H9 (cell line): ENCODE results near the gene KRTAP4-12. TPM values are rescaled to one million over a fixed set of nuclear protein-coding genes. Genes with fewer than 3 reads are reported as not detected.
"Not testable (repeated sequence)": the region's sequence is repeated elsewhere in the genome, so short reads cannot be mapped to it uniquely, and the experiment has no call there.

ENCODE experiments used
- DNase-seq: peaks from one replicate; pipeline ENCODE4 v3.0.0-alpha.2; 2017
- H2AFZ ChIP-seq: one replicate; pipeline ENCODE4 v1.6.1; 2013; ENCODE audit warnings: mild to moderate bottlenecking, low read length, control low read depth, moderate library complexity
- H2AK5ac ChIP-seq: 2 replicates; pipeline ENCODE4 v1.6.1; 2013; ENCODE audit warnings: low read length, control low read depth, mixed read lengths; ENCODE audit not compliant: insufficient read length
- H2BK120ac ChIP-seq: one replicate; pipeline ENCODE4 v1.6.1; 2013; ENCODE audit warnings: low read depth, mild to moderate bottlenecking, low read length, control low read depth, inconsistent platforms; ENCODE audit not compliant: poor library complexity, severe bottlenecking
- H2BK12ac ChIP-seq: 2 replicates; pipeline ENCODE4 v1.6.1; 2013; ENCODE audit warnings: low read length, control low read depth, mixed read lengths, low read depth; ENCODE audit not compliant: insufficient read length
- H2BK15ac ChIP-seq: 2 replicates; pipeline ENCODE4 v1.6.1; 2013; ENCODE audit warnings: low read depth, low read length, control low read depth
- H2BK20ac ChIP-seq: one replicate; pipeline ENCODE4 v1.6.1; 2013; ENCODE audit warnings: low read depth, mild to moderate bottlenecking, low read length, control low read depth, inconsistent platforms; ENCODE audit not compliant: poor library complexity, severe bottlenecking
- H2BK5ac ChIP-seq: 2 replicates; pipeline ENCODE4 v1.6.1; 2013; ENCODE audit warnings: low read length, control low read depth, mixed read lengths; ENCODE audit not compliant: insufficient read length
- H3K14ac ChIP-seq: 2 replicates; pipeline ENCODE4 v1.6.1; 2013; ENCODE audit warnings: low read length, control low read depth; ENCODE audit not compliant: insufficient read depth
- H3K18ac ChIP-seq: 2 replicates; pipeline ENCODE4 v1.6.1; 2013; ENCODE audit warnings: low read depth, mild to moderate bottlenecking, mixed read lengths, low read length, control low read depth; ENCODE audit not compliant: insufficient read length
- H3K23ac ChIP-seq: 2 replicates; pipeline ENCODE4 v1.6.1; 2013; ENCODE audit warnings: low read length, control low read depth, mixed read lengths, low read depth; ENCODE audit not compliant: insufficient read length
- H3K23me2 ChIP-seq: 2 replicates; pipeline ENCODE4 v1.6.1; 2013; ENCODE audit warnings: low read depth, mild to moderate bottlenecking, mixed read lengths, low read length, control low read depth; ENCODE audit not compliant: insufficient read length, poor library complexity, severe bottlenecking
- H3K27ac ChIP-seq: 2 replicates; pipeline ENCODE4 v1.5.1; 2013; ENCODE audit warnings: low read length, control low read depth, mixed read lengths, low read depth; ENCODE audit not compliant: insufficient read length
- H3K27me3 ChIP-seq: 2 replicates; pipeline ENCODE4 v1.6.1; 2013; ENCODE audit warnings: low read length, control low read depth, inconsistent platforms; ENCODE audit not compliant: insufficient read depth
- H3K4ac ChIP-seq: 2 replicates; pipeline ENCODE4 v1.6.1; 2013; ENCODE audit warnings: low read depth, mild to moderate bottlenecking, control low read depth, inconsistent platforms, low read length, moderate library complexity
- H3K4me1 ChIP-seq: 2 replicates; pipeline ENCODE4 v1.6.1; 2013; ENCODE audit warnings: low read length, control low read depth, inconsistent platforms; ENCODE audit not compliant: insufficient read depth
- H3K4me2 ChIP-seq: 2 replicates; pipeline ENCODE4 v1.6.1; 2013; ENCODE audit warnings: low read length, control low read depth, mixed read lengths; ENCODE audit not compliant: insufficient read length, insufficient read depth
- H3K56ac ChIP-seq: 2 replicates; pipeline ENCODE4 v1.6.1; 2013; ENCODE audit warnings: low read depth, mild to moderate bottlenecking, mixed read lengths, low read length, control low read depth; ENCODE audit not compliant: insufficient read length
- H3K79me1 ChIP-seq: 2 replicates; pipeline ENCODE4 v1.6.1; 2013; ENCODE audit warnings: low read depth, mild to moderate bottlenecking, moderate library complexity, low read length, control low read depth, inconsistent platforms; ENCODE audit not compliant: insufficient read depth, poor library complexity, severe bottlenecking
- H3K79me2 ChIP-seq: 2 replicates; pipeline ENCODE4 v1.6.1; 2013; ENCODE audit warnings: low read length, control low read depth, inconsistent platforms; ENCODE audit not compliant: insufficient read depth
- H3K9ac ChIP-seq: 2 replicates; pipeline ENCODE4 v1.6.1; 2013; ENCODE audit warnings: low read length, control low read depth, mixed read lengths; ENCODE audit not compliant: insufficient read length; ENCODE audit errors: extremely low read depth
- H3K9me3 ChIP-seq: one replicate; pipeline ENCODE4 v1.6.1; 2013; ENCODE audit warnings: low read depth, low read length, inconsistent platforms; ENCODE audit not compliant: control insufficient read depth
- H3T11ph ChIP-seq: one replicate; pipeline ENCODE4 v1.6.1; 2013; ENCODE audit warnings: mild to moderate bottlenecking, low read length, control low read depth, inconsistent platforms
- H4K20me1 ChIP-seq: one replicate; pipeline ENCODE4 v1.6.1; 2013; ENCODE audit not compliant: control insufficient read depth, insufficient read length, insufficient read depth
- H4K5ac ChIP-seq: 2 replicates; pipeline ENCODE4 v1.6.1; 2013; ENCODE audit warnings: low read depth, mild to moderate bottlenecking, mixed read lengths, low read length, control low read depth; ENCODE audit not compliant: insufficient read length
- H4K8ac ChIP-seq: replicated peaks from 2 replicates; pipeline ENCODE4 v1.6.1; 2013; ENCODE audit warnings: low read length, control low read depth, mixed read lengths, low read depth; ENCODE audit not compliant: insufficient read length
- H4K91ac ChIP-seq: 2 replicates; pipeline ENCODE4 v1.6.1; 2013; ENCODE audit warnings: low read depth, mild to moderate bottlenecking, moderate library complexity, mixed read lengths, low read length, control low read depth; ENCODE audit not compliant: insufficient read length
- H3K27ac Mint-ChIP-seq, 3 experiments: 2 replicates in 2 of 3; 3 replicates in 1 of 3; pipeline ENCODE4 v1.8.0; 2020 to 2021; ENCODE audit warnings: mixed read lengths in 3 of 3, mild to moderate bottlenecking in 1 of 3, moderate library complexity in 1 of 3
- H3K27me3 Mint-ChIP-seq: 2 replicates; pipeline ENCODE4 v1.8.0; 2021; ENCODE audit warnings: low read depth, mild to moderate bottlenecking, moderate library complexity, mixed read lengths
- H3K36me3 Mint-ChIP-seq, 3 experiments: 2 replicates in 2 of 3; 3 replicates in 1 of 3; pipeline ENCODE4 v1.8.0; 2020 to 2021; ENCODE audit warnings: low read depth in 3 of 3, mixed read lengths in 3 of 3; ENCODE audit not compliant: insufficient read depth in 1 of 3
- H3K4me1 Mint-ChIP-seq, 2 experiments: 2 replicates each; pipeline ENCODE4 v1.8.0; 2020; ENCODE audit warnings: mixed read lengths in 2 of 2
- H3K4me3 Mint-ChIP-seq, 2 experiments: 2 replicates in 1 of 2; 3 replicates in 1 of 2; pipeline ENCODE4 v1.8.0; 2020 to 2021; ENCODE audit warnings: mild to moderate bottlenecking in 2 of 2, mixed read lengths in 2 of 2, moderate library complexity in 1 of 2
- H3K9me3 Mint-ChIP-seq, 2 experiments: 2 replicates in 1 of 2; 3 replicates in 1 of 2; pipeline ENCODE4 v1.8.0; 2020; ENCODE audit warnings: mild to moderate bottlenecking in 2 of 2, mixed read lengths in 2 of 2, moderate library complexity in 1 of 2
- WGBS: extraction: QIAGEN DNeasy Blood & Tissue Kit; methylation state at CpG from one replicate; pipeline ENCODE4 v1.1.7; 2013; ENCODE audit warnings: missing lambda C conversion rate, low lambda C conversion rate, mixed read lengths; ENCODE audit not compliant: insufficient read length; ENCODE audit errors: extremely low coverage; 5-methylcytosine and 5-hydroxymethylcytosine counted together
- total RNA-seq: library from RNA; stranded (reverse); gene quantifications from 2 replicates; pipeline ENCODE4 v1.2.1, GENCODE V29; 2021
- TF ChIP-seq, protein P1 (sequence below): fragments of 200-600 bp; sonication (generic); conservative IDR thresholded peaks from 3 replicates; pipeline ENCODE4 v1.8.0; 2021; ENCODE audit warnings: antibody characterized with exemption, mild to moderate bottlenecking

KRTAP4-12 gene
- total RNA-seq, 1 experiment from 2014 or later: not detected

DNA sequence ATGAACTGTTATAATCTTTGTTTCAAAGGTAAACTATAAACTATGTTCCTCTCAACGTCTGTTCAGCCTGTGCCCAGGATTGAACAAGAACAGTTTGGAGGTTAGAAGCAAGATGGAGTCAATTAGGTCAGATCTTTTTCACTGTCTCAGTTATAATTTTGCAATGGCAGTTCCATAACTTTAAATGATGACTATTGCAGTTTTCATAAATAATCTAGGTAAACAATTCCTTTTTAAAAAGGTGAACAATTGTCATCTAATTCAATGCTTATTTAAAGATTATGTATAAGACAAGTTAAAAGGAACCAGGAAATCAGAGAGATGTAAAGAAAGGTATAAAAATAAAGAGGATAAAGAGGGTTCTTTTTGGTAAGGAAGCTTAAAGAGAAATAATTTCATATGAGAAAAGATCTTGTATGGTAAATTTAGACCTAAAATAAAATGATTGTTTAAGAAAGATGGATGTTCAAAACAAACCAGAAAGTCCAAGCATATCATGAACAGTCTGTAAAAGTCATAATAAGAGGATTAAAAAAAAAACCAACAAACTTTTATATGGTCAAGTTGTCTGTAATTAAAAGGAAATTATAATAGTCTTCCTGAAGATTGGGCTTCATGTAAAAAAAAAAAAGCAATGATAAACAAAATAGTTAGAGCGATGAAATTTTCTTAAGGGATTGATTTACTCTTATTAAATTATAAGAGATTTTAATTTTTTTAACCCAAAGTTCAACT, 12.7 kb downstream of the KRTAP4-12 start:
- no peak overlapping the region for H3K9ac ChIP-seq
- H3K18ac ChIP-seq: no peak overlapping the region
- no peaks in the 10 kb centered on the region for H4K20me1 ChIP-seq
- H3K56ac ChIP-seq: no peak overlapping the region
- H3K9me3 Mint-ChIP-seq: peaks cover 39 to 58% of the 10 kb centered on the region in 2 experiments
- H3K23ac ChIP-seq: no peak overlapping the region
- no peak overlapping the region for H4K8ac ChIP-seq
- H3K23me2 ChIP-seq: no peaks in the 10 kb centered on the region
- H2BK5ac ChIP-seq: no peak overlapping the region
- no peaks in the 10 kb centered on the region for H3K27me3 Mint-ChIP-seq
- no peak overlapping the region for H2BK120ac ChIP-seq
- no CpG with 5 or more reads among the region's 2 CpGs for WGBS
- no peak overlapping the region for H4K91ac ChIP-seq
- TF ChIP-seq, protein P1, sequence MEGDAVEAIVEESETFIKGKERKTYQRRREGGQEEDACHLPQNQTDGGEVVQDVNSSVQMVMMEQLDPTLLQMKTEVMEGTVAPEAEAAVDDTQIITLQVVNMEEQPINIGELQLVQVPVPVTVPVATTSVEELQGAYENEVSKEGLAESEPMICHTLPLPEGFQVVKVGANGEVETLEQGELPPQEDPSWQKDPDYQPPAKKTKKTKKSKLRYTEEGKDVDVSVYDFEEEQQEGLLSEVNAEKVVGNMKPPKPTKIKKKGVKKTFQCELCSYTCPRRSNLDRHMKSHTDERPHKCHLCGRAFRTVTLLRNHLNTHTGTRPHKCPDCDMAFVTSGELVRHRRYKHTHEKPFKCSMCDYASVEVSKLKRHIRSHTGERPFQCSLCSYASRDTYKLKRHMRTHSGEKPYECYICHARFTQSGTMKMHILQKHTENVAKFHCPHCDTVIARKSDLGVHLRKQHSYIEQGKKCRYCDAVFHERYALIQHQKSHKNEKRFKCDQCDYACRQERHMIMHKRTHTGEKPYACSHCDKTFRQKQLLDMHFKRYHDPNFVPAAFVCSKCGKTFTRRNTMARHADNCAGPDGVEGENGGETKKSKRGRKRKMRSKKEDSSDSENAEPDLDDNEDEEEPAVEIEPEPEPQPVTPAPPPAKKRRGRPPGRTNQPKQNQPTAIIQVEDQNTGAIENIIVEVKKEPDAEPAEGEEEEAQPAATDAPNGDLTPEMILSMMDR: no peak
- no peak overlapping the region for H3K27ac Mint-ChIP-seq
- no peaks in the 10 kb centered on the region for H3K27me3 ChIP-seq
- no peak overlapping the region for H3T11ph ChIP-seq
- no peak overlapping the region for H3K27ac ChIP-seq
- H2AFZ ChIP-seq: no peak overlapping the region
- peaks cover 4% of the 10 kb centered on the region for H3K9me3 ChIP-seq
- H3K14ac ChIP-seq: no peak overlapping the region
- H3K36me3 Mint-ChIP-seq: peaks cover 22 to 36% (median 24%) of the 10 kb centered on the region in 3 experiments
- H3K4ac ChIP-seq: no peak overlapping the region
- H2BK12ac ChIP-seq: no peak overlapping the region
- peaks cover 37 to 39% of the 10 kb centered on the region in 2 experiments for H3K4me1 Mint-ChIP-seq
- H3K4me1 ChIP-seq: peaks cover 6% of the 10 kb centered on the region; the same call in 1 of the 2 replicates
- no peak overlapping the region for H2BK15ac ChIP-seq
- no peak overlapping the region for H2AK5ac ChIP-seq
- no peaks in the 10 kb centered on the region for H3K79me1 ChIP-seq
- DNase-seq: no peak
- no peak overlapping the region for H4K5ac ChIP-seq
- H2BK20ac ChIP-seq: no peak overlapping the region
- H3K79me2 ChIP-seq: no peaks in the 10 kb centered on the region
- no peak overlapping the region for H3K4me3 Mint-ChIP-seq
- no peak overlapping the region for H3K4me2 ChIP-seq

DNA sequence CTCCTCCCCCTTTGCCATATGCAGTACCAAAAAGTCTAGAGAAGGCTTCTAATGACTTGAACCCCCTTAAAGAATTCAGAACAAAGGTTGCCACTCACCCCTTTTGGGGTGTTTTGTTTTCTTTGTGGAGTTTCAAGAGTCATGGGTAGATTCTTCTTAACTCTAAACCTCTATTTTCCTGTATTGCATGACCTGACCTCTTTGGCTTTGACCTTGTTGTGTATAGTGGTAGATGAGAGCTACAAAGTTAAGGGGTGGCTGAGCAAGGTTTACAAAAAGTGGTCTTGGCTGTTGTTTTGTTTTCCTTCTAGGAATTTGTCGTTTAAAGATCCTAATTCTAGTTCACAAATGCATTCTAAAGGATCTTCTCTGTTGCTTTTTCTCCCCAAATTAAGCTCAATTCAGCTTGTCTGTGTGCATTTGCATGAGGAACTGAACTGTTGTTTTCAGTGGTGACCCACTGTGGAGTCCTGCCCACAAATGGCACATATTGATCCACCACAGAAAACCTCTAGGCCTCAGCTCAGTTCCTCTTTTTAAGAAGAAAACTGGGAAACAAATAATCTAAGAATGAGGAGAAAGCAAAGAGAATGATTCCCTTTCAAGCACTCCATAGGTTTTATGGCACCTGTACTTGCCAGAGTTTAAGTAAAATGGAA, 15.1 kb downstream of the KRTAP4-12 start:
- not testable (repeated sequence) for H3K18ac ChIP-seq

More for the DNA sequence above, 15.1 kb downstream of the KRTAP4-12 start:
- not testable (repeated sequence) for H2BK120ac ChIP-seq, H3K4me2 ChIP-seq, H3T11ph ChIP-seq, H4K91ac ChIP-seq, H3K9me3 ChIP-seq, H3K27ac ChIP-seq, H2BK15ac ChIP-seq, H4K20me1 ChIP-seq, H2BK5ac ChIP-seq, H3K27me3 ChIP-seq, H3K4ac ChIP-seq, H3K14ac ChIP-seq, H3K23ac ChIP-seq, H2BK20ac ChIP-seq, DNase-seq, H3K4me1 ChIP-seq, H3K56ac ChIP-seq, H3K9ac ChIP-seq, H3K79me1 ChIP-seq, H3K27me3 Mint-ChIP-seq, H2BK12ac ChIP-seq, H4K5ac ChIP-seq, H2AFZ ChIP-seq, H4K8ac ChIP-seq, H3K79me2 ChIP-seq, H2AK5ac ChIP-seq, H3K23me2 ChIP-seq
- Mint-ChIP-seq H3K27ac (peak overlapping the region in 1 of 3 experiments; percentile 10; a peak in 1 of 7 replicates), H3K9me3 (peaks cover 39 to 42% of the 10 kb centered on the region in 2 experiments), H3K36me3 (peaks cover 19 to 36% (median 24%) of the 10 kb centered on the region in 3 experiments), H3K4me1 (peaks cover 37 to 40% of the 10 kb centered on the region in 2 experiments), H3K4me3 (peak overlapping the region in 1 of 2 experiments; percentile 1; a peak in 1 of 5 replicates)
- WGBS: no CpG with 5 or more reads among the region's 1 CpG
